ENCODE results near the gene PWP1. TPM values are rescaled to one million over a fixed set of nuclear protein-coding genes. Genes with fewer than 3 reads are reported as not detected.

Gene PWP1
- 78.1 TPM for total RNA-seq

DNA sequence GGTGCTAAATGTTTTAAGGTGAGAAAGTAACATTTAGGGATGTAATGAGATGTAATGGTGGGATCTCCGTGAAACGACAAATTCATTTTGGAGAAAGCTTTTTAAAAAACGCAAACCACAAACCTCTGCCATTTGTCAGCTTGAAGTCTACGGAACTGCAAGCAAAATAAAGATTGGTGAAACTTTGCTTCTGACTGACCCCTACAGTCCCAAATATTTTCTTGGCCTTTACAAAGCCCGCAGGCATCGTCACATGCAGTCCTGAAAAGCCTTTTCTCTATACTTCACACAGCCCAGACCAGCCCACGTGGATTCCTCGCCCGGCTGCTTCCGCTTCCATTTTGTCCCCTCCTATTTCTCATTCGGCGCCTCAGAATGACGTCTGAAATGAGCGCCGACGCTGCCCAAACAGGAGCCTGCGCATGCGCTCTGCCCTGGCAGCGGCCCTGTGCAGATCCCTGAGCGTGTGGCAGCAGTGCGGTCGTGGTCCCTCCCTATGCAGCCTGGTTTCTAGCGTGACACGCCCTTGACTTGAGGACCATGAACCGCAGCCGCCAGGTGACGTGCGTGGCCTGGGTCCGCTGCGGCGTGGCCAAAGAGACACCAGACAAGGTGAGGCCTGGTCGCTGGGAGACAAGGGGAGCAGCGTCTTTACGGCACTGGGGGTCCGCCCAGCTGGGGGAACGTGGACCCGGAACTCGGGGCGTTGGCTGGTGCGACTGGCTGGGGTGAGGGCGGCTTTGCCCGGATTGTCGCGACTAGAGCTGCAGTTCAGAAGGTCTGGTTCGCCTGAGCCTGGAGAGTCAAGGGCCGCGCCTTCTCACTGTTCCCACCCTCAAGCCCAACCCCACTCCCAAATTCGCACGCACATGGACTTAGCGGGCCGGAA is at the start of gene PWP1:
Gene PWP1, plus strand, starts transcription at position 440 of the 889 bp plus-strand sequence. Its CDS starts 101 bp downstream, at position 541.
- DNase-seq, result peak; percentile 93

- no peak for DNase-seq
Observed at GRCh38 chr12:107641154-107641553, 44.4 kb upstream of the PWP1 start.

GRCh38 chr12:107642240-107642639 is 43.4 kb upstream of the PWP1 start:
- DNase-seq, result no peak

GRCh38 chr12:107645630-107646333 is 39.8 kb upstream of the PWP1 start:
- peak; percentile 28 for DNase-seq

GRCh38 chr12:107646436-107646835 is 39.2 kb upstream of the PWP1 start:
- DNase-seq, result no peak

GRCh38 chr12:107649661-107650061 is 35.9 kb upstream of the PWP1 start:
- no peak for DNase-seq

- no peak for DNase-seq
Observed at GRCh38 chr12:107650977-107651376, 34.6 kb upstream of the PWP1 start.

- DNase-seq, result no peak
Observed at GRCh38 chr12:107651571-107652449, 33.8 kb upstream of the PWP1 start.

- DNase-seq, result no peak
Observed at GRCh38 chr12:107653519-107653918, 32.1 kb upstream of the PWP1 start.

DNA sequence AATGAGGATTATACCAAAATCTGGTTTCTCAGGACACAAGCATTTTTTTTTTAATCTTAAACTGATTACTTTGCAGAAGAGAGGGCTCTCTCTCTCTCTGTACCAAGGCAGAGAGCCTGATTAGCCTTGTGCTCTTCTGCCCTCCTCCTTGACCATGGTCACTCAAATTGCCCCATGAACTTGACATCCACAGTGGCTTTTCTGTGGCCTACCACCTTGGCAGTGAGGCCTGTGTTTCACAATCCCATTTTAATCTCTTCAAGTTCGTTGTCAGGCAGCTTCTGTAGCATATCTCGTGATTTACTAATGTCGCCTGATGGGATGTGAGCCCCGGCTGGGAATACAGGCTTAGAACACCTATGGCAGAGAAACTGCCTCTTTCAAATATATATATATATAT is 30.7 kb upstream of the PWP1 start:
- no peak for DNase-seq

- no peak for DNase-seq
Observed at GRCh38 chr12:107655281-107656065, 30.1 kb upstream of the PWP1 start.

- no peak for DNase-seq
Observed at GRCh38 chr12:107656302-107656701, 29.3 kb upstream of the PWP1 start.

GRCh38 chr12:107657133-107657532 is 28.5 kb upstream of the PWP1 start:
- DNase-seq, result no peak

DNA sequence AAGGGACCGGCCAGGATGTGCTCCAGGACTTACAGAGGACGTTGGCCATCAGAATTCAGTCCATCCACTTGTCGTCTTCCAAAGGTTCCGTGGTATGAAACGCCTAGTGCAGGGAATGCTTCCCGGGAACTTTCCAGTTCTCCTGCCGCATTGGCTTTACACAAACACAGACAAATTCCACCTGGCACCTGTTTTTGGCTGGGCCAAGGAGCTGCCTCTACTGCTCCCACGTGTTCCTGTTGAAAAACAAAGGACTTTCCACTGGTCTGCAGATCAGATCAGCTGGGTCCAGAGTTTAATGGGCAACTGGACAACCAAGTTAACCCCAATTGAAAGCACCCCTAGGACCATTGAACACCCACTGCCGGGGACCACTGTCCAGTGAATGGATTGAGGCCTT is 28.0 kb upstream of the PWP1 start:
- no peak for DNase-seq

DNA sequence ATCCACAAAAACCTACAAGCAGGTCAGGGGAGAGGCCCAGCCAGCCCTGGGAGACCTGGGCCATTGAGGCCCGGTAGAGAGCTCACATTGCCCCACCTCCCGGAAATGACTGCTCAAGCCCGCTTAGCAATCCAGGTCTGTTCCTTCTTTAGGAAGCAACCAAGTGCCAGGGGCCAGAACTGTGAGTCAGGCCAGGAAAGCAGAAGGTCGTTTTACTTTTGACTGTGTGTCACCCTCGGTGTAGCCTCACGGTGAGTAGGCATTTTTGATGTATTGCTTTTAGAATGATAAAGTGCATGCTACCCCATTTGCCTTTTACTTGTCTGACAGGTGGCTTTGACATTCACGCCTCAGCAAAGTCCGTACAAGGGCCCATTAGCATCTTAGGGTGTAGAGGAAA is 25.4 kb upstream of the PWP1 start:
- no peak for DNase-seq

DNA sequence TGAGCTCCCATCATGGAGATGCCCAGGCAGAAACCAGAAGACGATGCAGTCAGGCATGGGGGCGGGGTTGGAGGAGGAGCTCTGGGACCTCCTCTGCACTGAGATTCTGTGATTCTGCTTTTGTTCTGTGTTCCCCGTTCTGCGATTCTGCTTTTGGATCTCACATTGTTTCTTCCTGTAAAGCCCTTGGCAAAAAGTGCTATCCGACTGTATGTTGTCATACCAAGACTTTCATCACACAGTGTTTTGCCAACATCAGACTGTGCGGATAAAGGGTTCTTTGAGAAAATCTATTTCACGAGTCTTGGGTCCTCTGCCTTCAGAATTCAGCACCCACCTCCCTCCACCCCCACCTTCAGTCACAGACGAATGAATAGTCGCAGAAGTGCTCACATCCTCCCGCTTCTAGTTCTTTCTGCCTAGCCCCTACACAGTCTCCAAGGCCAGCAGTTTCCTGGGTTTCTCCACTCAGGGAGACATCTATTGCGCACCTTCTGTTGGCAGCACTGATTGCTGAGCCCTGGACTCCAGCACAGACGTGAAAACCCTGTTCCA is 24.7 kb upstream of the PWP1 start:
- no peak for DNase-seq

GRCh38 chr12:107661830-107662229 is 23.8 kb upstream of the PWP1 start:
- no peak for DNase-seq

DNA sequence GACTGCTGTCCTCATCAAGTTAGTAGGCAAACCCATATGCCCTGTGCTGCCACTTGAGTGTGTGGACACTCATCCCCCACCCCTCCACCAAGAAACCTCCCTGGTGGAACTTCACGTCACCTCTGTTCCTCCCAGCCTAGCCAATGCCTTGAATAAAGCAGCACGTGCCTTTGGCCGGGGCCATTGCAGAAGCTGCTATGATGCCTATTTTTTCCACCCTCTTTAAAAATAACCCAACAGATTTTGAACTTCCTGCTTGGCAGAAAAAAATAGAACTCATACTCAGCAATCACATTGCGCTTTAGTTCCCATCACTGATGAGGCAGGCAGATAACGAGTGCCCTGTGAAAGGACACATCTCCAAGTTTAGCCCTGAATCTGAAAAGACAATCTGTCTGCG is 23.1 kb upstream of the PWP1 start:
- no peak for DNase-seq

- no peak for DNase-seq
Observed at GRCh38 chr12:107663277-107663676, 22.3 kb upstream of the PWP1 start.

DNA sequence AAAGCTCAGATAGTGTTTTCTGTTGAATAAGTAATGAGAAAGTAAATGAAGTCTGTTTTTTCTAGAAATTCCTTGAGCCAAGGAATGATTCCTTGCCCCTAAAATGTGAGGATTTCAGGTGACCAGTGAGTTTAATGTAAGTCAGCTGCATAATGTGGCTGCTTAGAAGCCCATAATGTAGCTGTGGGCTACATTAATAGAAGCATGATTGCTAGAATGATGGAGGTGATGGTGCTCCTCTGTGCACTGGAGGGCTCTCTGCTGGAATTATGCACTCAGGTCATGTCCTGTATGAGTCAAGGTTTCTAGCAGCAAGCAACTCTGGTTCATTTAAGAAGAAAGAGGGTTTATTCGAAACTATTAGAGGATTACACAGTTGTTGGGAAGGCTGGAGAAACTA is 19.6 kb upstream of the PWP1 start:
- no peak for DNase-seq

- DNase-seq, result no peak
Observed at GRCh38 chr12:107667464-107667863, 18.1 kb upstream of the PWP1 start.

Measured in occipital lobe (tissue), 2 donors.